ENCODE results near the gene RIMKLB.
A peak's percentile ranks its signal among the peaks of the same experiment; 100 is the strongest.

The RIMKLB gene, protein sequence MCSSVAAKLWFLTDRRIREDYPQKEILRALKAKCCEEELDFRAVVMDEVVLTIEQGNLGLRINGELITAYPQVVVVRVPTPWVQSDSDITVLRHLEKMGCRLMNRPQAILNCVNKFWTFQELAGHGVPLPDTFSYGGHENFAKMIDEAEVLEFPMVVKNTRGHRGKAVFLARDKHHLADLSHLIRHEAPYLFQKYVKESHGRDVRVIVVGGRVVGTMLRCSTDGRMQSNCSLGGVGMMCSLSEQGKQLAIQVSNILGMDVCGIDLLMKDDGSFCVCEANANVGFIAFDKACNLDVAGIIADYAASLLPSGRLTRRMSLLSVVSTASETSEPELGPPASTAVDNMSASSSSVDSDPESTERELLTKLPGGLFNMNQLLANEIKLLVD

GRCh38 chr12:8697476-8698131 is at the start of gene RIMKLB:
Gene RIMKLB, plus strand, starts transcription at chr12:8697991. Its CDS starts 15,876 bp downstream, at chr12:8713867.
- DNase-seq (ENCODE audit: low read depth): peak; percentile 56

DNA sequence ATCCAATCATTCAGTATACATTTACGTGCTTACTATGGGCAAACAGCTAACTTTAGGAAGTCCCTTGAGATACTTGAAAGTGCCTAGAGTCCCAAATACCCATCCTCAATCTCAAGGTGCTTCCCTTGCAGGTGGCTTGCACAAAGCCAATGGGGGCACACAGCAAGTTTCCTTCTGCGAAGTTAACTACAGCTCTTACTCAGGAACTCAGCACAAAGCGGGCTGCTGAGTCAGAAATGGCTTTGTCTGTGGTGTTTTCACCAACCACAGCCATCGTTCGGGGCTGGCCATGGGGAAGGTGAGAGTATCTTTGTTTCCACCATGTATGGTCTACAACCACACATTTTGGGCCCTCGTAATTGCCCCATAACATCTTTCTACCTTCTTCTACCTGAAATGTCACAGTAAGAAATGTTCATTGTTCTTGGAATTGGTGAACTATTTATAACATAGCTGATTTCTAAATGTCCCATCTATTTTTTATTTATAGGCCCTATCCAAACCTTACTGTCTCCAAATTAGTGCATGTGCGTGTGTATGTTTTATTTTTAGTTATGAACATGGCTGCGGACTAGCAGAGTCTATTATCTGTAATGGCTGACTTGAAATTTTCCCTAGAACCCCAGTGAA is 49.1 kb upstream of the RIMKLB start:
- DNase-seq (ENCODE audit: low read depth): peak; percentile 4

DNA sequence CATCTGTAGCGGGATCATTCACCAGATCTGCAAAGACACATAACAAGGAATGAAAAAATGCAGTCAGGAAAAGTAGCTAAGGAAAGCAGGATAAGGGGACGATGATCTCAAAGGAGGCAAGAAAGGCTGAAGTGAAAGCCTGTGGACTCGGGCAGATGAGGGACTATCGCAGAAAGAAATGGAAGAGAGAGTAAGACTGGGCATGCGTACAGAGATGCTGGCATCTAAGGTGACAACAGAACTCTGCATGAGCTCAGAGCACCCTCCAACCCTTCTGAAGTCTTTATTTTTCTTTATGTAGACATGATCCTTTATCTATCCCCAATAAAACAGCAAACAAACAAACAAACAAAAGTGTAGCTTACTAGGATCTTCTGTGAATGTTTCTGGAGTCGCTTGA is 42.4 kb upstream of the RIMKLB start:
- no peak for DNase-seq (ENCODE audit: low read depth)

GRCh38 chr12:8658346-8658745 is 39.4 kb upstream of the RIMKLB start:
- DNase-seq (ENCODE audit: low read depth): no peak

- DNase-seq (ENCODE audit: low read depth): no peak
Observed at GRCh38 chr12:8661016-8661415, 36.8 kb upstream of the RIMKLB start.

GRCh38 chr12:8661751-8662150 is 36.0 kb upstream of the RIMKLB start:
- DNase-seq (ENCODE audit: low read depth): no peak

DNA sequence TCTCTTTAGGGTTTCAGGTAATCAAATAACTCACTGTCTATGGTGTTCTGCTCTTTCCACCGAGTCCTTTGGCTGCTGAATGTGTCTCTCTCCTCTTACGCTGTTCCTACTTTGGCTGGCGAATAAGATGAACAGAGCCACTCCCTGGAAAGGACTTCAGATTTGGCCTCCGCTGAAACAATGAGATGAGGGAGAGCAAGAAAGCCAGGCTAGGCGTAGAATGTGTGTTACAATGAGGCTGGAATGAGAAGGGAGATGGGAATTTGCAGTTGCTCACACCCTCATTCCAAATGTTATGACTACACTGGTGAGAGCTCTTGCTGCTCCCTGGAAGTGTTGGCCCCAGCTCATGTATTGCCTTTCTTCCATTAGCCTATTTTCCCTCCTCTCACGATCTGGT is 35.2 kb upstream of the RIMKLB start, which contains the start of gene MFAP5:
Gene MFAP5 (minus strand): TSS at position 234 of the 400 bp plus-strand sequence. CDS start 722 bp downstream, outside the sequence.
- no peak for DNase-seq (ENCODE audit: low read depth)

GRCh38 chr12:8664228-8664913 is 33.4 kb upstream of the RIMKLB start:
- DNase-seq (ENCODE audit: low read depth): no peak

DNA sequence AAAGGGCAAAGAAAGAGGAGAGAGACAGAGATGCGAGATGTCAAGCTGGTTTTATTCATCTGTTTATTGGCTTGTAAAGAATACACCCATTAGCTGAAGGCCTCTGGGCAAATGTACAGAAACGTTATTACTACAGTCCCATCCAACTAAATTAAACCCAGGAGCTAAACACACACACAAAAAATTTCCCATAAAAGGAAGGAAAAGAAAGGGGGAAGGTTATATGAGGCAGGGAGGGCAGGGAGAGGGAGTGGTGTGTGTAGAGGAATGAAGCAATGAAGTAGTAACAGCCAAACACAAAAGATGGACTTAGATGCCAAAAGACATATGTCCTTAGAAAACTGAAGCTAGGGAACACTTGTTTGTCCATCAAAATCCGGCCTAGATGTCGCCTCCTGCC is 32.0 kb upstream of the RIMKLB start:
- no peak for DNase-seq (ENCODE audit: low read depth)

- DNase-seq (ENCODE audit: low read depth): no peak
Observed at GRCh38 chr12:8667270-8667669, 30.5 kb upstream of the RIMKLB start.

GRCh38 chr12:8668441-8668840 is 29.4 kb upstream of the RIMKLB start:
- no peak for DNase-seq (ENCODE audit: low read depth)

DNA sequence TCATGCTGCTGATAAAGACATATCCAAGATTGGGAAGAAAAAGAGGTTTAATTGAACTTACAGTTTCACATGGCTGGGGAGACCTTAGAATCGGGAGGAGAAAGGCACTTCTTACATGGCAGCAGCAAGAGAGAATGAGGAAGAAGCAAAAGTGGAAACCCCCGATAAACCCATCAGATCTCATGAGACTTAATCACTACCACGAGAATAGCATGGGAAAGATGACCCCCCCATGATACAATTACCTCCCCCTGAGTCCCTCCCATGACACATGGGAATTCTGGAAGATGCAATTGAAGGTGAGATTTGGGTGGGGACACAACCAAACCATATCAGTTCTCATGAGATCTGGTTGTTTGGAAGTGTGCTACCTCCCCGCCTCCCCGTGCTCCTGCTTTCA is 25.4 kb upstream of the RIMKLB start:
- DNase-seq (ENCODE audit: low read depth): no peak

GRCh38 chr12:8675591-8676036 is 22.2 kb upstream of the RIMKLB start:
- DNase-seq (ENCODE audit: low read depth): no peak

DNA sequence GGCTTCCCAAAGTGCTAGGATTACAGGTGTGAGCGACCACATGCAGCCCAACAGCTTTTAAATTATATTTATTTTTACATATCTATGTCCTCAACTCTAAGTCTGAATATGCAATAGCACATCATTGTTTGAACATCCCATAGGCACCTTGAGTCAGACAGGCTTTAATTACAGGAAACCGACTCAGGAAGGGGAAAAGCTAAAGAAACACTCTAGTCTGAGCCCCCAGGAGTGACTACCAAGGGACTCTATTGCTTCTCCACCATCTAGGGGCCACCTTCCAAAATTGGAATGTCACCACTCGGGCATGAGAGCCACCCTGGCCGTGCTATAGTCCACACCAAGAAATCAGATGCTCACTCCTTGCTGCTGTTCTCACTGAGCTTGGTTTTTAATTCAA is 21.1 kb upstream of the RIMKLB start:
- DNase-seq (ENCODE audit: low read depth): no peak

DNA sequence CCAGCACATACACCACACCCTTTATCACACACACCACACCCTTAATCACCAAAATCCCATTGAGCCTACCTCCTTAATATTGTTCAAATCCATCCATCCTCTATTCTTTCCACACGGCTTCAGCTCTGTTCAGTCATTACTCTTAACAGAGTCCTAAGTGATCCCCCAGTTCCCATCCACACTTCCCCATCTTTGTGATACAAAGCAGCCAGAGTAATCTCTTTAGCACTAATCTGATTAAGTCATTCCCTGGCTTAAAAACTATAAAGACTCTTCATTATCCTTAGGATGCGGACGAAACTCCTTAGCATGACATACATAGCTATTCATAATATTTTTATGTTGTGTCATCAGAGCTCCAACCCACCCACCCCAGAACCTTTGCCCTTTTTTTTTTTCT is 20.4 kb upstream of the RIMKLB start:
- DNase-seq (ENCODE audit: low read depth): no peak

DNA sequence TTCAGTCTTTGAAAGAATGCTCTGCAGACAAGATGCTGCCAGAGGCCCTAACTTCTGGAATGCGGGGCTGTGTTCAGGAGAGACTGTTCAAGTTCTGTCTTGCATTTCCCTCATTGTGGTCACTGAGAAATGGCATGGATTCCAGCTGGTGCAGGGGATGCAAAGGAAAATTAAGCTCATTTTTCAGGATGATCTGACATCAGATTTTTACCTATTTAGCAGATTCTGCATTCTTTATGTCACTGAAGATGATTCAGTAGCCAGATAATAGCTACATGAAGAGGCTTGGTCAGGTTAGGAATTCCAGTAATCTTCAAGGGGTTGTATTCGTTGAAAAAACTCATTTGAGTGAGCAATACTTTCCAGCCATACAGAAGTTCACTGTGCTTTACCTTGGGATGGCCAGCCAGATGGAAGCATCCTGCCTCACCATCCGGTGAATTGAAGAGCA is 19.1 kb upstream of the RIMKLB start:
- no peak for DNase-seq (ENCODE audit: low read depth)

- no peak for DNase-seq (ENCODE audit: low read depth)
Observed at GRCh38 chr12:8680533-8680932, 17.3 kb upstream of the RIMKLB start.

DNA sequence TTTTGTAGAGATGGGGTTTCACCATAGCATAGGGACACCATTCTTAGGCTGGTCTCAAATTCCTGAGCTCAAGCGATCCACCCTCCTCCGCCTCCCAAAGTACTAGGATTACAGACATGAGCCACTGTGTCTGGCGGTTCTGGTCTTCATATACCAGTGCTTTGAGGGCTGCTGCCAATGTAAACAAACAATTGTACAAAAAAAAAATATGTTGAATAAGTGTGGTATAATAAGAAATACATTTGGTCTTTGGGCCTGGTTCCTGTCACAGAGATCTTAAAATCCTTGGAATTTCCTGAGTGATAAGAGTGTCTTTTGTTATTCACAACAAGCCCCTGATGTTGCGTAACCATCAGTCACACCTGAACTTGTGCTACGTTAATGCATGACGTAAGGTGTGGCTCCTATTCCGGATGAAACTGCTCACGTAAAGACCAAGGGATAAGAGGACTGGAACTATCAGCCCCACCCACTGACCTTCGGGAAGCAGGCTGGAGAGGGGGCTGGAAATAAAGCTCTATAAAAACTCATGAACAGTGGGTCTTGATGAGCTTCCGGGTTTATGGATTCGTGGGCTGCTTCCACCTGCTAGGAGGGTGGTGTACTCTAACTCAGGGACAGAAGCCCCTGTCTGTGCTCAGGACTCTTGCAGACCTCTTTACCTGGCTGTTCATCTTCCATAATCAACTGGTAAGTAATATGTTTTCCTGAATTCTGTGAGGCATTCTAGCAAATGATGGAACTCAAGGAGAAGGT is 16.5 kb upstream of the RIMKLB start:
- DNase-seq (ENCODE audit: low read depth): no peak

DNA sequence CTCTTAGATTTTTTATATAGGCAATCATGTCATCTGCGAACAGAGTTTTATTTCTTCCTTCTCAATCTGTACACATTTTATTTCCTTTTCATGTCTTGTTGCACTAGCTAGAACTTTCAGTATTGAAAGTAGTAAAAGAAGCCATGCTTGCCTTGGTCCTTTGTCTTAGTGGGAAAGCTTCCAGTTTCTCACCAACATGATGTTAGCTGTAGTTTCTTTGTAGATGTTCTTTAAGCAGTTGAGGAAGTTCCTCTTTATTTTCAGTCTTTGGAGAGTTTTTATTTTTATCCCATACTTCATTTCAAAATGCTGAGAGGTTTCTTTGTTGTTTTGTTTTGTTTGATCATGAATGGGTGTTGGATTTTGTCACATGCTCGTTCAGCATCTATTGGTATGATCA is 12.7 kb upstream of the RIMKLB start:
- DNase-seq (ENCODE audit: low read depth): no peak

DNA sequence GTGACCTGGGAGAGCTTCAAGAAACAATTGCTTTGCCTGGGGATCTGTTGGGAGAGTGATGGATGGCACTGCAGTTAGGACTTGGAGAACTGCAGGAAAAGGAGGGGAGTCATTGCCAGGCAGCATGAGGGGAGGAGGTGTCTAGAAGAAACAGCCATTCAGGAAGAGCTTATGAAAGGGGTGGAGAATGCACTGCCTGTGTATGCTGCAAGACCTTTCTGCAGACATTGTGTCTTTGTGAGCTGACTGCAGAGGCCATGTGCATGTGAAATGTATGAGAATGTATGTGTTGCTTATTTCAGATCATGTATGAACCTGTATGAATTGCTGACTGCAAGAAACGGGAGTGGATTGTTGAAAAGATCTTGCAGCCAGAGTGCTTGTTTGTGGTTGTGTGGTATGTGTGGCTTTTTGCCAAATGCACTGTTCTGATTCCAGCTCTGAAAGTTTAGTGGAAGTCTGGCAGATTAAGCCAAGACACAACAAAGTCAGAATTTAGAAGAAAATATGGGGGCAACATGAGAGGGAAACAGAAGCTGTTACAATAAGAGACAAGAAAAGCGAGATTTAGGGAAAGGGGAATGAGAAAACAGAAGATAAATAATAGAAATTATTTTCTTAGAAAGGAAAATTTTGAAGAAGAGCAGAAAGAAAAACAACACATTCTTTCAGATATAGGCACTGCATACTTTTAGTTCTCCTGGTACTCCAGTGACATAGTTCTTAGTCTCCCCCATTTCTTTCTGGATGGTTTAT is 9.8 kb upstream of the RIMKLB start:
- no peak for DNase-seq (ENCODE audit: low read depth)

DNA sequence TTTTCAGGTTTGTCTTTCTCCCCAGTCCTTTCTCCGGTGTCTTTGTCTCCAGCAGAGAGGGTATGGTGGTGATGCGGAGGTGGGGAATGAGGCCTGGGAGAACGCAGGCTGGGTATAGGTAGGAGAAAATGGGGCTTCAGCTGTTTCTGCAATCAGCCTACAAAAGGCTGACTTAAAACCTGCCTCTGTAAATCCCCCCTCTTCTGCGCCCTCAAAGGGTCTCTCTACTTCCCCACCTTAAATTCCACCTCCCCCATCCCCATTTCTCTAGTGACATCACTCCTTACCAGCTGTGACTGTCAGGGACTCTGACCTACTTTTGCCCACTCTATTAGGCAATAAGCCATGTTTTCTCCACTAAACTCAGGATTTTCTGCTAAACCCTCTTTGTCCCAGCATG is 8.1 kb upstream of the RIMKLB start:
- DNase-seq (ENCODE audit: low read depth): no peak

Measured in stimulated activated CD8-positive, alpha-beta memory T cell treated with anti-CD3 and anti-CD28 coated beads, Interleukin-15, amount 100 ng/mL, for 1 hour (primary cell).